Spleen (tissue), 7 donors: ENCODE measurements around the gene ABHD13.

Source experiments
- CTCF ChIP-seq, 11 experiments: fragments of 200-600 bp in 7 of 11; fragments of 450-650 bp in 4 of 11; sonication (generic) in 4 of 11; IDR thresholded peaks in 8 of 11; conservative IDR thresholded peaks in 3 of 11; 1 replicate in 7 of 11; 2 replicates in 4 of 11; pipeline versions ENCODE4 v1.4.0 to v1.8.0; 2016 to 2021; ENCODE audit warnings: antibody characterized with exemption in 11 of 11, inconsistent platforms in 4 of 11, mild to moderate bottlenecking in 1 of 11
- POLR2A ChIP-seq, 3 donors: fragments of 450-650 bp; IDR thresholded peaks; one replicate each; pipeline ENCODE4 v1.5.1; 2017; ENCODE audit warnings: antibody characterized with exemption in 3 of 3, mild to moderate bottlenecking in 1 of 3
- donor health status: DM: no; HTN: no; CAD: no; lungs with moderate emphysema.
- donor health status: DM: no; HTN: no; CAD: no.
- donor health status: DM: no; HTN: no; CAD: no.

- TF ChIP-seq POLR2A (IDR thresholded peaks at IDR 0.05) (no peak), CTCF (IDR thresholded peaks at IDR 0.05 in 8 of 11, conservative IDR thresholded peaks at IDR 0.05 in 3 of 11) (no peak)
These were observed 52.2 kb downstream of the ABHD13 start for GRCh38 chr13:108270442-108270841.
